Measurements from ENCODE around the gene TDP1.

The TDP1 gene

GRCh38 chr14:89955022-89955744, 544 bp upstream of the TDP1 start:
- TF ChIP-seq CTCF (conservative IDR thresholded peaks at IDR 0.05; ENCODE audit: low read length): no peak
- no peak for DNase-seq (ENCODE audit: low read depth)
- H3K4me3 ChIP-seq (ENCODE audit: low read length): peak overlapping the region; percentile 77

GRCh38 chr14:89956661-89957009, 908 bp downstream of the TDP1 start:
- no peak for TF ChIP-seq CTCF (conservative IDR thresholded peaks at IDR 0.05; ENCODE audit: low read length)
- no peak for DNase-seq (ENCODE audit: low read depth)
- H3K4me3 ChIP-seq (ENCODE audit: low read length): peak overlapping the region; percentile 77

GRCh38 chr14:89957376-89957775, 1.6 kb downstream of the TDP1 start:
- H3K4me3 ChIP-seq (ENCODE audit: low read length): no peak overlapping the region
- TF ChIP-seq CTCF (conservative IDR thresholded peaks at IDR 0.05; ENCODE audit: low read length): no peak
- DNase-seq (ENCODE audit: low read depth): no peak

GRCh38 chr14:89957791-89958190, 2.1 kb downstream of the TDP1 start:
- no peak for TF ChIP-seq CTCF (conservative IDR thresholded peaks at IDR 0.05; ENCODE audit: low read length)
- no peak overlapping the region for H3K4me3 ChIP-seq (ENCODE audit: low read length)
- DNase-seq (ENCODE audit: low read depth): no peak

- DNase-seq (ENCODE audit: low read depth): no peak
- H3K4me3 ChIP-seq (ENCODE audit: low read length): no peak overlapping the region
- TF ChIP-seq CTCF (conservative IDR thresholded peaks at IDR 0.05; ENCODE audit: low read length): no peak
Observed at GRCh38 chr14:89958966-89959365, 3.2 kb downstream of the TDP1 start.

- no peak for TF ChIP-seq CTCF (conservative IDR thresholded peaks at IDR 0.05; ENCODE audit: low read length)
Observed at GRCh38 chr14:89959853-89960445, 4.2 kb downstream of the TDP1 start.

GRCh38 chr14:89960914-89961313, 5.2 kb downstream of the TDP1 start:
- no peak for DNase-seq (ENCODE audit: low read depth)
- TF ChIP-seq CTCF (conservative IDR thresholded peaks at IDR 0.05; ENCODE audit: low read length): no peak
- no peak overlapping the region for H3K4me3 ChIP-seq (ENCODE audit: low read length)

More at GRCh38 chr14:89959853-89960445, 4.2 kb downstream of the TDP1 start:
- no peak overlapping the region for H3K4me3 ChIP-seq (ENCODE audit: low read length)
- no peak for DNase-seq (ENCODE audit: low read depth)

All from AG10803 (cell line).